ENCODE measurements around the gene PGK1. TPM values are rescaled to one million over a fixed set of nuclear protein-coding genes. Genes with fewer than 3 reads are reported as not detected.
"Not testable (repeated sequence)": the region's sequence is repeated elsewhere in the genome, so short reads cannot be mapped to it uniquely, and the experiment has no call there.

The PGK1 gene
- total and polyA plus RNA-seq, 4 donors: 70.3 to 172 (median 144) TPM

DNA sequence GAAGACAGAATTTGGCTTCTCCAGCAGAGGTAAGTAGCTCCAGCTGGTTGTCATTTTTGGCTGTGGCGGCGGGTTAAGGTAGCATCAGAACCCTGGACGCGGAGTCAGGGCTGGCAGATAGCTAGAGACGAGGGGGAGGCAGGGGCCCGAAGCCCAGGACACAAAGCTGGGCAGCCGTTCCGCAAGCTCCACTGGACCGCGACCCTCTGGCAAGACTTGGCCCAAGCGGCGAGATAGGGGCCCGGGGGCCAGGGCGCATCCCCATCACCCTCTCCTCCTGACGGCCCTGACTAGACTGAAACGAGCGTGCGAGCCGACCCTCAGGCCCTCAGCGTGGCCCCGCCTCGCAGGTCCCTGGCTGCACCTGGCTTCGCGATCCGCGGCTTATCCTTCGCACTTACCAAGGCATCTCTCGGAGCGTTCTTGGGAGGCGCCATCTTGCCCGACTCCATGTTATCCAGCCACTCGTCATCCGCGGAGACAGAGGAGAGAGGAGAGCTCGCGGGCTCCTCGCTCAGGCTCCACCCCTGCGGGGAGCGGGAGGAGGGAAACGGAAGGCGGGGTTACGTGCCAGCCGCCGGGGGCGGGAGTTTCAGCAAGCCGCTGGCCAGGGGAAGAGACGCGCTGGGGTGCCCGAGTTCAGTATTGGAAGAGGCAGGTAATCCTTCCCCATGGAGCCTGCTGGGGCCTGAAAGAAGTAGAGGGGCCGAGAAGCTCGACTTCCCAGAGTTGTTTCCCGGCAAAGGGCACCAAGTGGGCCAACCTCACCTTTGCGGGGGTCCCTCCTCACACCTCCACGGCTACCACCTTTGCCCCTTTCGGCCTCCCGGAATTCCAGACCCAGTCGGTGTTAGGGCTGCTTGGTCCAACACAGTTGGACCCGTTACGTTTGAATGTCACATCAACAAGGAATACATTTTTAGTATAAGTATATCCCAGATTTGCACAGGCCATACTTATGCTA, 35.4 kb downstream of the PGK1 start, which contains the start of gene TAF9B:
Gene TAF9B (minus strand): TSS at position 491 of the 964 bp plus-strand sequence. CDS start 39 bp downstream, at position 452.
- TF ChIP-seq JUND (IDR thresholded peaks at IDR 0.05) (no peak), YY1 (IDR thresholded peaks at IDR 0.05) (peak; percentile 97), GABPA (IDR thresholded peaks at IDR 0.05 in 1 of 2, conservative IDR thresholded peaks at IDR 0.05 in 1 of 2) (peak in 1 of 2 donors; percentile 62), SP1 (IDR thresholded peaks at IDR 0.05) (peak; percentile 43), RXRA (IDR thresholded peaks at IDR 0.05) (peak; percentile 15 to 24), RAD21 (IDR thresholded peaks at IDR 0.05) (peak; percentile 37 to 43), TAF1 (conservative IDR thresholded peaks at IDR 0.05) (peak; percentile 39)
- TF ChIP-seq, protein P1, sequence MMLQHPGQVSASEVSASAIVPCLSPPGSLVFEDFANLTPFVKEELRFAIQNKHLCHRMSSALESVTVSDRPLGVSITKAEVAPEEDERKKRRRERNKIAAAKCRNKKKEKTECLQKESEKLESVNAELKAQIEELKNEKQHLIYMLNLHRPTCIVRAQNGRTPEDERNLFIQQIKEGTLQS (IDR thresholded peaks at IDR 0.05): no peak
- peaks cover 0 to 4% (median under 1%) of the 10 kb centered on the region in 4 donors for H3K4me1 ChIP-seq (ENCODE audit: control insufficient read depth in 4 of 4, insufficient read depth in 4 of 4, low read length in 3 of 4)
- H3K9ac ChIP-seq (ENCODE audit: low read depth in 1 of 2, low read length in 2 of 2): peak within 1 kb of the TSS in 1 of 2 donors; percentile 46
- peak; percentile 76 for DNase-seq (ENCODE audit: low spot score)
- H3K27me3 ChIP-seq (ENCODE audit: control insufficient read depth in 4 of 4, insufficient read depth in 4 of 4, low read length in 3 of 4): no peaks in the 10 kb centered on the region
- H3K27ac ChIP-seq (ENCODE audit: low read depth in 1 of 2, low read length in 2 of 2): peak within 1 kb of the TSS; percentile 20 to 72
- 4% methylated on average over 59 of the region's 59 CpGs for WGBS
- H3K4me3 ChIP-seq (ENCODE audit: low read depth in 1 of 3, low read length in 3 of 3): peak within 1 kb of the TSS; percentile 69 to 87 (median 74)
- no peaks in the 10 kb centered on the region for H3K36me3 ChIP-seq (ENCODE audit: control insufficient read depth in 4 of 4, insufficient read depth in 3 of 4, low read depth in 1 of 4, low read length in 3 of 4)
- H3K9me3 ChIP-seq (ENCODE audit: control insufficient read depth in 4 of 4, low read length in 3 of 4): peaks cover 0 to 2% (median 0%) of the 10 kb centered on the region in 4 donors

DNA sequence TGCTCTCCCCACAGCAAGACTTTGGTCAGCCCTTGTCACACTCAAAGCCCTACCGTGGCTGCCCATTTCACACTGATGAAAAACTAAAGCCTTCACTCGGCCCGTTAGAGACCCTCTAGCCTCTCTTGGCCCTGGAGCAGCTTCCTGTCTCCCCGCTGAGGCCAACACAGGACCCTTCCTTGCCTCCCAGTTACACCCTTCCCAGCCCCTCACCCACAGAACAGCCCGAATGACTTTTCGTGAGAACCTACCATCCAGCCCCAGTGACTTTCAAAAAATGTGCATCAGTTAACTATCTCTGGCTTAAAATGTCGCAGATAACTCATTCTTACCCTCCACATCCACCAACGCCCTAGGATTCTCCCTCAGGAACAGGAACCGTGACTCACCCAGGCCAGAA, 36.2 kb downstream of the PGK1 start:
- no peak overlapping the region for H3K27ac ChIP-seq (ENCODE audit: low read depth in 1 of 2, low read length in 2 of 2)
- no peaks in the 10 kb centered on the region for H3K36me3 ChIP-seq (ENCODE audit: control insufficient read depth in 4 of 4, insufficient read depth in 3 of 4, low read depth in 1 of 4, low read length in 3 of 4)
- 95% methylated on average over 9 of the region's 9 CpGs for WGBS
- H3K4me3 ChIP-seq (ENCODE audit: low read depth in 1 of 3, low read length in 3 of 3): no peak overlapping the region
- no peak overlapping the region for H3K9ac ChIP-seq (ENCODE audit: low read depth in 1 of 2, low read length in 2 of 2)
- TF ChIP-seq HNF4A (conservative IDR thresholded peaks at IDR 0.05) (no peak), HNF4G (IDR thresholded peaks at IDR 0.05) (no peak), RAD21 (IDR thresholded peaks at IDR 0.05) (no peak), EGR1 (IDR thresholded peaks at IDR 0.05; ENCODE audit: low read depth in 2 of 2) (no peak), TAF1 (conservative IDR thresholded peaks at IDR 0.05) (no peak), FOXA2 (IDR thresholded peaks at IDR 0.05) (no peak), JUND (IDR thresholded peaks at IDR 0.05) (no peak), GABPA (IDR thresholded peaks at IDR 0.05 in 1 of 2, conservative IDR thresholded peaks at IDR 0.05 in 1 of 2) (no peak), NR2F2 (IDR thresholded peaks at IDR 0.05) (no peak)
- TF ChIP-seq, protein P2, sequence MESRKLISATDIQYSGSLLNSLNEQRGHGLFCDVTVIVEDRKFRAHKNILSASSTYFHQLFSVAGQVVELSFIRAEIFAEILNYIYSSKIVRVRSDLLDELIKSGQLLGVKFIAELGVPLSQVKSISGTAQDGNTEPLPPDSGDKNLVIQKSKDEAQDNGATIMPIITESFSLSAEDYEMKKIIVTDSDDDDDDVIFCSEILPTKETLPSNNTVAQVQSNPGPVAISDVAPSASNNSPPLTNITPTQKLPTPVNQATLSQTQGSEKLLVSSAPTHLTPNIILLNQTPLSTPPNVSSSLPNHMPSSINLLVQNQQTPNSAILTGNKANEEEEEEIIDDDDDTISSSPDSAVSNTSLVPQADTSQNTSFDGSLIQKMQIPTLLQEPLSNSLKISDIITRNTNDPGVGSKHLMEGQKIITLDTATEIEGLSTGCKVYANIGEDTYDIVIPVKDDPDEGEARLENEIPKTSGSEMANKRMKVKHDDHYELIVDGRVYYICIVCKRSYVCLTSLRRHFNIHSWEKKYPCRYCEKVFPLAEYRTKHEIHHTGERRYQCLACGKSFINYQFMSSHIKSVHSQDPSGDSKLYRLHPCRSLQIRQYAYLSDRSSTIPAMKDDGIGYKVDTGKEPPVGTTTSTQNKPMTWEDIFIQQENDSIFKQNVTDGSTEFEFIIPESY (IDR thresholded peaks at IDR 0.05): no peak
- TF ChIP-seq, protein P3, sequence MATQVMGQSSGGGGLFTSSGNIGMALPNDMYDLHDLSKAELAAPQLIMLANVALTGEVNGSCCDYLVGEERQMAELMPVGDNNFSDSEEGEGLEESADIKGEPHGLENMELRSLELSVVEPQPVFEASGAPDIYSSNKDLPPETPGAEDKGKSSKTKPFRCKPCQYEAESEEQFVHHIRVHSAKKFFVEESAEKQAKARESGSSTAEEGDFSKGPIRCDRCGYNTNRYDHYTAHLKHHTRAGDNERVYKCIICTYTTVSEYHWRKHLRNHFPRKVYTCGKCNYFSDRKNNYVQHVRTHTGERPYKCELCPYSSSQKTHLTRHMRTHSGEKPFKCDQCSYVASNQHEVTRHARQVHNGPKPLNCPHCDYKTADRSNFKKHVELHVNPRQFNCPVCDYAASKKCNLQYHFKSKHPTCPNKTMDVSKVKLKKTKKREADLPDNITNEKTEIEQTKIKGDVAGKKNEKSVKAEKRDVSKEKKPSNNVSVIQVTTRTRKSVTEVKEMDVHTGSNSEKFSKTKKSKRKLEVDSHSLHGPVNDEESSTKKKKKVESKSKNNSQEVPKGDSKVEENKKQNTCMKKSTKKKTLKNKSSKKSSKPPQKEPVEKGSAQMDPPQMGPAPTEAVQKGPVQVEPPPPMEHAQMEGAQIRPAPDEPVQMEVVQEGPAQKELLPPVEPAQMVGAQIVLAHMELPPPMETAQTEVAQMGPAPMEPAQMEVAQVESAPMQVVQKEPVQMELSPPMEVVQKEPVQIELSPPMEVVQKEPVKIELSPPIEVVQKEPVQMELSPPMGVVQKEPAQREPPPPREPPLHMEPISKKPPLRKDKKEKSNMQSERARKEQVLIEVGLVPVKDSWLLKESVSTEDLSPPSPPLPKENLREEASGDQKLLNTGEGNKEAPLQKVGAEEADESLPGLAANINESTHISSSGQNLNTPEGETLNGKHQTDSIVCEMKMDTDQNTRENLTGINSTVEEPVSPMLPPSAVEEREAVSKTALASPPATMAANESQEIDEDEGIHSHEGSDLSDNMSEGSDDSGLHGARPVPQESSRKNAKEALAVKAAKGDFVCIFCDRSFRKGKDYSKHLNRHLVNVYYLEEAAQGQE (IDR thresholded peaks at IDR 0.05): no peak
- TF ChIP-seq, protein P4, sequence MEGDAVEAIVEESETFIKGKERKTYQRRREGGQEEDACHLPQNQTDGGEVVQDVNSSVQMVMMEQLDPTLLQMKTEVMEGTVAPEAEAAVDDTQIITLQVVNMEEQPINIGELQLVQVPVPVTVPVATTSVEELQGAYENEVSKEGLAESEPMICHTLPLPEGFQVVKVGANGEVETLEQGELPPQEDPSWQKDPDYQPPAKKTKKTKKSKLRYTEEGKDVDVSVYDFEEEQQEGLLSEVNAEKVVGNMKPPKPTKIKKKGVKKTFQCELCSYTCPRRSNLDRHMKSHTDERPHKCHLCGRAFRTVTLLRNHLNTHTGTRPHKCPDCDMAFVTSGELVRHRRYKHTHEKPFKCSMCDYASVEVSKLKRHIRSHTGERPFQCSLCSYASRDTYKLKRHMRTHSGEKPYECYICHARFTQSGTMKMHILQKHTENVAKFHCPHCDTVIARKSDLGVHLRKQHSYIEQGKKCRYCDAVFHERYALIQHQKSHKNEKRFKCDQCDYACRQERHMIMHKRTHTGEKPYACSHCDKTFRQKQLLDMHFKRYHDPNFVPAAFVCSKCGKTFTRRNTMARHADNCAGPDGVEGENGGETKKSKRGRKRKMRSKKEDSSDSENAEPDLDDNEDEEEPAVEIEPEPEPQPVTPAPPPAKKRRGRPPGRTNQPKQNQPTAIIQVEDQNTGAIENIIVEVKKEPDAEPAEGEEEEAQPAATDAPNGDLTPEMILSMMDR (IDR thresholded peaks at IDR 0.05; ENCODE audit: low read depth, low read length, missing input control): no peak
- TF ChIP-seq, protein P1 (IDR thresholded peaks at IDR 0.05): no peak
- peaks cover 0 to 2% (median 0%) of the 10 kb centered on the region in 4 donors for H3K9me3 ChIP-seq (ENCODE audit: control insufficient read depth in 4 of 4, low read length in 3 of 4)
- peaks cover 0 to 4% (median under 1%) of the 10 kb centered on the region in 4 donors for H3K4me1 ChIP-seq (ENCODE audit: control insufficient read depth in 4 of 4, insufficient read depth in 4 of 4, low read length in 3 of 4)
- H3K27me3 ChIP-seq (ENCODE audit: control insufficient read depth in 4 of 4, insufficient read depth in 4 of 4, low read length in 3 of 4): no peaks in the 10 kb centered on the region
- no peak for DNase-seq (ENCODE audit: low spot score)

DNA sequence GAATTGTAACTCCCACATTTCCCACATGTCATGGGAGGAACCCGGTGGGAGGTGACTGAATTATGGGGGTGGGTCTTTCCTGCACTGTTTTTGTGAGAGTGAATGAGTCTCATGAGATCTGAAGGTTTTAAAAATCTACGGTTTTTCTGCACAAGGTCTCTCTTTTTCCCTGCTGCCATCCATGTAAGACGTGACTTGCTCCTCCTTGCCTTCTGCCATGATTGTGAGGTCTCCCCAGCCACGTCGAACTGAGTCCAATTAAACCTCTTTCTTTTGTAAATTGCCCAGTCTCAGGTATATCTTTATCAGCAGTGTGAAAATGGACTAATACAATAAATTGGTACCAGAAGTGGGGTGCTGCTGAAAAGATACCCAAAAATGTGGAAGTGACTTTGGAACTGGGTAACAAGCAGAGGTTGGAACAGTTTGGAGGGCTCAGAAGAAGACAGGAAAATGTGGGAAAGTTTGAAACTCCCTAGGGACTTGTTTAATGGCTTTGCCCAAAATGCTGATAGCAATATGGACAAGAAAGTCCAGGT, 43.0 kb downstream of the PGK1 start:
- H3K4me3 ChIP-seq (ENCODE audit: low read depth in 1 of 3, low read length in 3 of 3); H3K9ac ChIP-seq (ENCODE audit: low read depth in 1 of 2, low read length in 2 of 2); H3K9me3 ChIP-seq (ENCODE audit: control insufficient read depth in 4 of 4, low read length in 3 of 4); DNase-seq (ENCODE audit: low spot score); H3K4me1 ChIP-seq (ENCODE audit: control insufficient read depth in 4 of 4, insufficient read depth in 4 of 4, low read length in 3 of 4); H3K27me3 ChIP-seq (ENCODE audit: control insufficient read depth in 4 of 4, insufficient read depth in 4 of 4, low read length in 3 of 4); H3K36me3 ChIP-seq (ENCODE audit: control insufficient read depth in 4 of 4, insufficient read depth in 3 of 4, low read depth in 1 of 4, low read length in 3 of 4); H3K27ac ChIP-seq (ENCODE audit: low read depth in 1 of 2, low read length in 2 of 2): not testable (repeated sequence)
- 96% methylated on average over 5 of the region's 5 CpGs for whole genome bisulfite sequencing

All from liver (tissue), 9 donors.